Endothelial cell (in vitro differentiated cells): ENCODE data around the gene DYNC2H1. TPM values are rescaled to one million over a fixed set of nuclear protein-coding genes. Genes with fewer than 3 reads are reported as not detected.

Source experiments
- DNase-seq: peaks from one replicate; pipeline ENCODE4 v3.0.0; 2021; ENCODE audit warnings: low spot score
- H3K27ac Mint-ChIP-seq: one replicate; pipeline ENCODE4 v1.8.0; 2021; ENCODE audit warnings: mixed read lengths, inconsistent platforms; ENCODE audit not compliant: unreplicated experiment
- H3K27me3 Mint-ChIP-seq: one replicate; pipeline ENCODE4 v1.8.0; 2021; ENCODE audit warnings: mild to moderate bottlenecking, moderate library complexity, mixed read lengths, inconsistent platforms; ENCODE audit not compliant: unreplicated experiment
- H3K36me3 Mint-ChIP-seq: one replicate; pipeline ENCODE4 v1.8.0; 2021; ENCODE audit warnings: mild to moderate bottlenecking, low read depth, mixed read lengths, inconsistent platforms; ENCODE audit not compliant: unreplicated experiment
- H3K4me1 Mint-ChIP-seq: one replicate; pipeline ENCODE4 v1.8.0; 2021; ENCODE audit warnings: mild to moderate bottlenecking, mixed read lengths, inconsistent platforms; ENCODE audit not compliant: unreplicated experiment
- H3K4me3 Mint-ChIP-seq: one replicate; pipeline ENCODE4 v1.8.0; 2021; ENCODE audit warnings: mild to moderate bottlenecking, mixed read lengths, inconsistent platforms; ENCODE audit not compliant: unreplicated experiment
- H3K9me3 Mint-ChIP-seq: one replicate; pipeline ENCODE4 v1.8.0; 2021; ENCODE audit warnings: mixed read lengths, inconsistent platforms; ENCODE audit not compliant: unreplicated experiment
- total RNA-seq: library from RNA; stranded (reverse); fragmentation: NEBNext Ultra II Directional; extraction: Animal tissue kit (Norgen Biotek cat#: 25700); gene quantifications from one replicate; pipeline ENCODE4 v1.2.1, GENCODE V29; 2021; ENCODE audit not compliant: unreplicated experiment
- TF ChIP-seq, protein P1 (sequence below): fragments of 200-600 bp; sonication (generic); IDR thresholded peaks from one replicate; pipeline ENCODE4 v1.5.0; 2021; ENCODE audit warnings: antibody characterized with exemption; ENCODE audit not compliant: unreplicated experiment

Gene DYNC2H1
- total RNA-seq, 1 donor from 2014 or later = 7.9 TPM

DNA sequence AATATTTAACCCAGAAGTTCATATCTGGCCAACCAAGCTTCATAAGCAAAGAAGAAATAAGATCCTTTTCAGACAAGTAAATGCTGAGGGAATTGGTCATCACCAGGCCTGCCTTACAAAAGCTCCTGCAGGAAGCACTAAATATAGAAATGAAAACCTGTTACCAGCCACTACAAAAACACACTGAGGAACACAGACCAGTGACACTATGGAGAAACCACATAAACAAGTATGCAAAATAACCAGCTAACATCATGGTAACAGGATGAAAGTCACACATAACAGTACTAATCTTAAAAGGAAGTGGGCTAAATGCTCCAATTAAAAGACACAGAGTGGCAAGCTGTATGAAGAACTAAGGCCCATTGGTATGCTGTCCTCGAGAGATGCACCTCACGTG, 311.4 kb downstream of the DYNC2H1 start:
- no peak for DNase-seq
- peaks cover 1% of the 10 kb centered on the region for H3K27me3 Mint-ChIP-seq
- no peaks in the 10 kb centered on the region for H3K36me3 Mint-ChIP-seq
- no peaks in the 10 kb centered on the region for H3K4me1 Mint-ChIP-seq
- TF ChIP-seq, protein P1, sequence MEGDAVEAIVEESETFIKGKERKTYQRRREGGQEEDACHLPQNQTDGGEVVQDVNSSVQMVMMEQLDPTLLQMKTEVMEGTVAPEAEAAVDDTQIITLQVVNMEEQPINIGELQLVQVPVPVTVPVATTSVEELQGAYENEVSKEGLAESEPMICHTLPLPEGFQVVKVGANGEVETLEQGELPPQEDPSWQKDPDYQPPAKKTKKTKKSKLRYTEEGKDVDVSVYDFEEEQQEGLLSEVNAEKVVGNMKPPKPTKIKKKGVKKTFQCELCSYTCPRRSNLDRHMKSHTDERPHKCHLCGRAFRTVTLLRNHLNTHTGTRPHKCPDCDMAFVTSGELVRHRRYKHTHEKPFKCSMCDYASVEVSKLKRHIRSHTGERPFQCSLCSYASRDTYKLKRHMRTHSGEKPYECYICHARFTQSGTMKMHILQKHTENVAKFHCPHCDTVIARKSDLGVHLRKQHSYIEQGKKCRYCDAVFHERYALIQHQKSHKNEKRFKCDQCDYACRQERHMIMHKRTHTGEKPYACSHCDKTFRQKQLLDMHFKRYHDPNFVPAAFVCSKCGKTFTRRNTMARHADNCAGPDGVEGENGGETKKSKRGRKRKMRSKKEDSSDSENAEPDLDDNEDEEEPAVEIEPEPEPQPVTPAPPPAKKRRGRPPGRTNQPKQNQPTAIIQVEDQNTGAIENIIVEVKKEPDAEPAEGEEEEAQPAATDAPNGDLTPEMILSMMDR = no peak
- H3K27ac Mint-ChIP-seq = no peak overlapping the region
- H3K9me3 Mint-ChIP-seq = no peaks in the 10 kb centered on the region
- no peak overlapping the region for H3K4me3 Mint-ChIP-seq

DNA sequence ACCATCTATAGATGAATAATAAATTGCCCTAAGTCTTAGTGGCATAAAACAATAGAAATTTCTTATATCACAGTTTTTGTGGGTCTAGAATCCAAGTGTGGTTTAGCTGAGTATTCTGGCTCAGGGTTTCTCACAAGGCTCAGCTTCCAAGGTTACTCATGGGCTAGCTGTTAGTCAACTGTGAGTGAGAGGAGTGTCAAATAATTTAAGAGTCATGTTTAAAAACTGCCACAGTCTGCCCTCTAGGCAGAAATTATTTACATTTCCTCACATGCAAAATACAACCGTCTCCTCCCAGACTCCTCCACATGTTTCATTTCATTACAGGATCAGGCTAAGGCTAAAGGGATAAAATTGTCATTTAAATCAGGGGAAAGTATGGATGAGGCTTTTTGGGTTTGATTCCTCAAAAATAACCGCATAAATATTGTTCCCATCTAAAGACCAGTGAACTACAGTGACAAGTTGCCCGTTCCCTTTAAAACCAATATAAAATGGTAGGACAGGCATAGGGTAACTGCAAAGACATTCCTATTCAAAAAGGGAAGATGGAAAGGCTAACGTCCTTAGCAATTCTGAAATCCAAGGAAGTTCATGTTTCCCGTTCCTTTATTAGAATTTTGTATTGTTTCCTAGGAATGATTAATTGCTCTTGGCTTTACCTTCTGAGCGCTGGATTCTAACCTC, 324.3 kb downstream of the DYNC2H1 start:
- Mint-ChIP-seq H3K4me3 (no peak overlapping the region), H3K4me1 (peaks cover 12% of the 10 kb centered on the region)

DNA sequence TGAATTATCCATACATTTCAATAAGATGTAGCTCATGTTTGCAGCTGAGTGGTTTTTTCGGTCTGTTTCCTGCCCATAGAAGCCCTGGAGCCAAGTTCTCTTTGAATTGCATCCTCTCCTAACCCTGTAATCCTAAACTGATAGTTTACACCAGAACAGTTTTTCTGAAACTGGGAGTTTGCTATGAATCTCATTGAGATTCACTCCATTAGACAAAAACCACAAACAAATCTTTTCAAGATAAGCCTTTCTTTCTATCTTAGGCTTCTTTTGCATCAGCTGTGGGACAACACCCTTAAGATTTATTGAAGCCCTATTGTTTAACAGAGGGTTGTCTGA, 324.8 kb downstream of the DYNC2H1 start:
- no peak for DNase-seq
- Mint-ChIP-seq H3K4me1 (peaks cover 12% of the 10 kb centered on the region), H3K9me3 (no peaks in the 10 kb centered on the region), H3K36me3 (no peaks in the 10 kb centered on the region), H3K4me3 (no peak overlapping the region), H3K27me3 (no peaks in the 10 kb centered on the region), H3K27ac (no peak overlapping the region)
- TF ChIP-seq, protein P1 = no peak

More for the DNA sequence above, 324.3 kb downstream of the DYNC2H1 start:
- no peaks in the 10 kb centered on the region for H3K9me3 Mint-ChIP-seq
- H3K27ac Mint-ChIP-seq = no peak overlapping the region
- TF ChIP-seq, protein P1 = no peak
- H3K36me3 Mint-ChIP-seq = no peaks in the 10 kb centered on the region
- DNase-seq = no peak
- no peaks in the 10 kb centered on the region for H3K27me3 Mint-ChIP-seq

DNA sequence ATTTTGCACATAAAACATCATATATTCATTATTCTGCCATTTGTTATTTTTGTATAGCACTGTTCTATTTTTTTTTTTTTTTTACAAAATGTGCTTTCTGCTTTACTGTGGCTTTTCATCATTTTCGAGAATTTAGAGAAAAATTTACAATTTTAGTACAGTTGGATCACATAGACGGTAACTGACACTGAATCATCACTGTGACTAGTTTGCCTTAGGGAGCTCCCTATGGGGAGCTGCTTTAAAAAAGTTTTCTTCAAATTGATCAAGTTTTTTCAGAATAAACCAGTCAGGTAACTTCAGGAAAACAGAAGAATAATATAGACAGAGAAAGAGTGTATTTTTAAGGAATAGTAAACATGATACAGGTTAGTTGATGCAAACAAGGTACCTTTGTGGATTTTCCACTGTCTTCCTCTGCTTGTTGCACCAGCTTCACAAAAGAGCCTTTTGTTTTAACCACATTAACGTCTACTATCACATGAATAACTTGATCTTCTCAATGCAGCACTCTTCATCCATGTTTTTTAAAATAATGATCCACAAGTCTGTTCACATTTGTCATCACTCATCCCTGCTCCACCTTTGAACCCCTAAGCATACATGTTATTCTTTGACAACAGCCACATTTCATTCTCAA, 327.0 kb downstream of the DYNC2H1 start:
- no peaks in the 10 kb centered on the region for H3K27me3 Mint-ChIP-seq
- no peaks in the 10 kb centered on the region for H3K36me3 Mint-ChIP-seq
- TF ChIP-seq, protein P1 = no peak
- no peak for DNase-seq
- H3K4me1 Mint-ChIP-seq = peaks cover 15% of the 10 kb centered on the region
- no peak overlapping the region for H3K27ac Mint-ChIP-seq
- no peak overlapping the region for H3K4me3 Mint-ChIP-seq
- no peaks in the 10 kb centered on the region for H3K9me3 Mint-ChIP-seq

DNA sequence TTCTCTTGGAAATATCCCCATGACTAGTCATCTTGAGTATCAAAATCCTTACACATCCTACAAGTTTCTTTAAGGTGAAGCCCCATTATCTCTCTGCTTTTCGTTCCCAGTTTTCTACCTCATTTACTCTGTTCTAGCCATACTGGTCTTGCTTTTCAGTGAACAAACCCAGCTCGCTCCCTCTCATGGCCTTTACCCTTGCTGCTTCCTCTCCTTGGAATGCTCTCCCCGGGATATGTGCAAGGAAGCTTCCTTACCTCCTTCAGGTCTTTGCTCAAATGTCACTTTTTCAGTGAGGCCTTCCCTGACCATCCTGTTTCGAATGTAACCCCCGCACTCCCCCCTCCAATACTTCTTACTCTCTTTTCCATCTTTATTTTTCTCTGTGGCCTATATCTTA, 331.8 kb downstream of the DYNC2H1 start:
- no peak overlapping the region for H3K27ac Mint-ChIP-seq
- no peak overlapping the region for H3K4me3 Mint-ChIP-seq
- H3K9me3 Mint-ChIP-seq = no peaks in the 10 kb centered on the region
- DNase-seq = no peak
- H3K27me3 Mint-ChIP-seq = no peaks in the 10 kb centered on the region
- H3K4me1 Mint-ChIP-seq = peaks cover 3% of the 10 kb centered on the region
- no peaks in the 10 kb centered on the region for H3K36me3 Mint-ChIP-seq
- TF ChIP-seq, protein P1 = no peak
